HepG2 (cell line): Measurements from ENCODE around the gene NID1. TPM values are rescaled to one million over a fixed set of nuclear protein-coding genes. Genes with fewer than 3 reads are reported as not detected.

Source experiments
- CC2D1A ChIP-seq: sonication (generic); formaldehyde crosslinking; IDR thresholded peaks from 2 replicates; pipeline ENCODE4 v1.8.1; 2023; ENCODE audit warnings: mild to moderate bottlenecking, missing genetic modification reagents
- DMTF1 ChIP-seq: sonication (generic); formaldehyde crosslinking; IDR thresholded peaks from 2 replicates; pipeline ENCODE4 v1.4.0; 2020; ENCODE audit warnings: mild to moderate bottlenecking, missing genetic modification reagents
- HNRNPH1 ChIP-seq: fragments of 200-400 bp; formaldehyde crosslinking; optimal IDR thresholded peaks from 2 replicates; pipeline ENCODE3; 2017; ENCODE audit warnings: mild to moderate bottlenecking, low read depth, low read length
- HNRNPL ChIP-seq: fragments of 200-400 bp; formaldehyde crosslinking; IDR thresholded peaks from 2 replicates; pipeline ENCODE4 v1.6.1; 2017; ENCODE audit warnings: mild to moderate bottlenecking, low read depth, low read length
- MAFG ChIP-seq: sonication (generic); formaldehyde crosslinking; IDR thresholded peaks from 2 replicates; pipeline ENCODE4 v1.5.1; 2020; ENCODE audit warnings: mild to moderate bottlenecking, missing genetic modification reagents
- NFE2L1 ChIP-seq: sonication (generic); formaldehyde crosslinking; IDR thresholded peaks from 2 replicates; pipeline ENCODE4 v1.4.0; 2020; ENCODE audit warnings: missing genetic modification reagents, mild to moderate bottlenecking, borderline replicate concordance
- NFRKB ChIP-seq: fragments of 450-650 bp; IDR thresholded peaks from 2 replicates; pipeline ENCODE4 v1.6.1; 2017
- SPEN ChIP-seq: sonication (generic); formaldehyde crosslinking; IDR thresholded peaks from 2 replicates; pipeline ENCODE4 v1.5.1; 2020; ENCODE audit warnings: low read depth, mild to moderate bottlenecking, missing genetic modification reagents
- ZBTB10 ChIP-seq: sonication (generic); formaldehyde crosslinking; IDR thresholded peaks from 2 replicates; pipeline ENCODE4 v1.4.0; 2020; ENCODE audit warnings: missing genetic modification reagents, borderline replicate concordance
- ZFP82 ChIP-seq: sonication (generic); formaldehyde crosslinking; IDR thresholded peaks from 2 replicates; pipeline ENCODE4 v1.5.1; 2020; ENCODE audit warnings: mild to moderate bottlenecking, missing genetic modification reagents, borderline replicate concordance
- ZFY ChIP-seq: sonication (generic); formaldehyde crosslinking; IDR thresholded peaks from 2 replicates; pipeline ENCODE4 v1.4.0; 2020; ENCODE audit warnings: missing genetic modification reagents
- ZKSCAN5 ChIP-seq: sonication (generic); formaldehyde crosslinking; IDR thresholded peaks from 2 replicates; pipeline ENCODE4 v1.5.1; 2020; ENCODE audit warnings: mild to moderate bottlenecking, missing genetic modification reagents
- ZNF260 ChIP-seq: sonication (generic); formaldehyde crosslinking; IDR thresholded peaks from 2 replicates; pipeline ENCODE4 v1.4.0; 2020; ENCODE audit warnings: missing genetic modification reagents, low read depth, mild to moderate bottlenecking, borderline replicate concordance
- ZNF329 ChIP-seq: sonication (generic); formaldehyde crosslinking; IDR thresholded peaks from 2 replicates; pipeline ENCODE4 v1.9.0; 2021; ENCODE audit warnings: low read depth, mild to moderate bottlenecking, missing genetic modification reagents
- ZNF354B ChIP-seq: sonication (generic); formaldehyde crosslinking; IDR thresholded peaks from 2 replicates; pipeline ENCODE4 v1.8.0; 2022; ENCODE audit warnings: mild to moderate bottlenecking, missing genetic modification reagents
- ZNF646 ChIP-seq: sonication (generic); formaldehyde crosslinking; IDR thresholded peaks from 2 replicates; pipeline ENCODE4 v1.9.0; 2021; ENCODE audit warnings: mild to moderate bottlenecking, missing genetic modification reagents
- ZNF772 ChIP-seq: sonication (generic); formaldehyde crosslinking; IDR thresholded peaks from 2 replicates; pipeline ENCODE4 v1.5.0; 2020; ENCODE audit warnings: mild to moderate bottlenecking, missing genetic modification reagents
- ZNF792 ChIP-seq: IDR thresholded peaks from 2 replicates; pipeline ENCODE4 v1.6.1; 2016
- polyA plus RNA-seq, 8 experiments: library from polyadenylated mRNA; depleted of rRNA in 3 of 8; stranded (reverse) in 7 of 8; unstranded in 1 of 8; fragments of >200 nt; fragmentation: Illumina TruSeq in 4 of 8; extraction: Trizol in 4 of 8; gene quantifications; 2 replicates each; pipeline versions ENCODE4 v1.2.1 to v1.2.3, GENCODE V29; 2011 to 2016; ENCODE audit warnings: low read depth in 4 of 8, missing spikeins in 1 of 8, mixed read lengths in 1 of 8; ENCODE audit not compliant: insufficient read depth in 1 of 8
- total RNA-seq, 5 experiments: library from RNA; depleted of rRNA; stranded (reverse); fragments of >200 nt; fragmentation: Illumina TruSeq; extraction: Trizol; gene quantifications; 2 replicates each; pipeline ENCODE4 v1.2.3, GENCODE V29; 2016; ENCODE audit warnings: low read depth in 1 of 5

NID1 gene
- total and polyA plus RNA-seq, 2 of the 13 experiments (the other 11 are each of a cell fraction or from before 2014, with no cell fraction given), result 50.2 to 56.1 TPM

GRCh38 chr1:236064674-236065508 is at the start of gene NID1 (continued):
- TF ChIP-seq ZNF772 (CRISPR knock-in tag) (peak; percentile 79), ZFP82 (CRISPR knock-in tag) (peak; percentile 42; the same call in 1 of the 2 replicates), ZNF646 (CRISPR knock-in tag) (no peak), DMTF1 (CRISPR knock-in tag) (no peak), HNRNPL (no peak), ZKSCAN5 (CRISPR knock-in tag) (no peak), CC2D1A (CRISPR knock-in tag) (no peak), ZNF792 (CRISPR knock-in tag) (no peak; the same call in none of the 2 replicates), SPEN (peak; percentile 76), MAFG (CRISPR knock-in tag) (no peak), ZFY (no peak), ZNF260 (CRISPR knock-in tag) (no peak), NFRKB (no peak), ZNF329 (CRISPR knock-in tag) (0 out of 2 replicates have a peak, but pooled peaks have one; percentile 55), ZNF354B (no peak), HNRNPH1 (no peak), ZBTB10 (CRISPR knock-in tag) (no peak), NFE2L1 (CRISPR knock-in tag) (no peak)
